SIG-M5 treated with dmso at 0.1 percent for 504 hours (cell line): ENCODE data around the gene SVIL.

Experiments
- DNase-seq: peaks from one replicate; lab custom pipeline; 2025; ENCODE audit not compliant: unreplicated experiment; lab: John Stamatoyannopoulos, UW

Gene SVIL

GRCh38 chr10:29430101-29430500 lies 204.7 kb downstream of the SVIL start:
- no peak for DNase-seq

DNA sequence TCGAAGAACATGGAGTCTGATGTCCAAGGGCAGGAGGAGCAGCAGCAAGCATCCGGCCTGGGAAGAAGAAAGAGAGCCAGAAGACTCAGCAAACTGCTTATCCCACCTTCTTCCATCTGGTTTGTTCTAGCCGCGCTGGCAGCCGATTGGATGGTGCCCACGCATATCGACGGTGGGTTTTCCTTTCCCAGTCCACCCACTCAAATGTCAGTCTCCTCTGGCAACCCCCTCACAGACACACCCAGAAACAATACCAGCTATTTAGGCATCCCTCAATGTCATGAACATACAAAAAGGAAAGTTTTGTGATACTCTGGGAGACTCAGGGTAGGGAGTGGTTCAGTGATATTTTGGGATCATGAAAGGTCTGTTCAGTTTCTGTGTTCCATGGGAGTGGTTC lies 206.3 kb downstream of the SVIL start:
- no peak for DNase-seq

DNA sequence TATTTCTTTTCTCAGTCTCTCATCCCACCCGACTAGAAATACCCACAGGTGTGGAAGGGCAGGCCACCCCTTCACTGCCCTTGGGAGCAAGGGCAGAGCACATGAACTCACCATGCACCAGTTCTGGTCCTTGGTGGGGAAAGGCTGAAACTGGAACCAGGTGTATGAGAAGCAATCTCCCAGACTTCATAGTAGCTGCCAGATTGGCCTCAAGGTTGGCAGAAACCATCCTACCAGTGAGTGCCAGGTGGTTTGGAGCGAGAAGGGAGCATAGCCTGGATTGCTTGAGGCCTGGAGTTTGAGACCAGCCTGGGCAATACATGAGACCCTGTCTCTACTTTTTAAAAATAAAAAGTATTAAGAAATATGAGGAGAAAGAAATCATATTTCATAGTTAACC lies 207.1 kb downstream of the SVIL start:
- DNase-seq = no peak

DNA sequence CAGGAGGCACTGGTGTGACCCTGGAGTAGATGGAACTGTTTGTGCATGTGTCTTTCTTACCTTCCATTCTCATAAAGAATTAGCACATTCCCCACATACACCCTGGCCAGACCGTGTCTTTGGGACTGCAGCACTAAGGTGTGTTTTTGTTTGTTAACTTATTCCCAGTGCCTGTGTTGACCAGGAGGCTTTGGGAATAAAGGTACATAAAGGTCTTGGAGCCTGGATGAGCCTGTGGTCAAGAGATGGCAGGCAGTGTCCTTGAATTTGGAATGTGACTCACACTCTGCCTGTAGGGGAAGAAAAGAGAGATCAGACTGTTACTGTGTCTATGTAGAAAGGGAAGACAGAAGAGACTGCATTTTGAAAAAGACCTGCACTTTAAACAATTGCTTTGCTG lies 208.4 kb downstream of the SVIL start:
- no peak for DNase-seq

DNA sequence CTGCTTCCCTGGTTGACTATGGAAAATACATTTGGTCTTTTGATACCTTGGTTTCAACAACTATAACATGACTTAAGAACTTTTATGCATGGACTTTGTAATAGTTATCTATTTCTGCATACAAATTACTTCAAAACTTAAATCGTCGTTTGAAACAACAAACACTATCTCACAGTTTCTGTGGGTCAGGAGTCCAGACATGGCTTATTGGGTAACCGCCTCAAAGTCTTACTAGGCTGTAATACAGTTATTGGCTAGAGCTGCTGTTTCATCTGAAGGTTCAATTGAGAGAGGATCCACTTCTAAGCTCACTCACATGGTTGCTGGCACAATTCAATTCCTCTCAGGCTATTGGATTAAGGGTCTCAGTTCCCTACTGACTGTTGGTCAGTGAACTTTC lies 210.8 kb downstream of the SVIL start:
- DNase-seq = no peak

- no peak for DNase-seq
Measured at GRCh38 chr10:29420744-29421143, 214.0 kb downstream of the SVIL start.

DNA sequence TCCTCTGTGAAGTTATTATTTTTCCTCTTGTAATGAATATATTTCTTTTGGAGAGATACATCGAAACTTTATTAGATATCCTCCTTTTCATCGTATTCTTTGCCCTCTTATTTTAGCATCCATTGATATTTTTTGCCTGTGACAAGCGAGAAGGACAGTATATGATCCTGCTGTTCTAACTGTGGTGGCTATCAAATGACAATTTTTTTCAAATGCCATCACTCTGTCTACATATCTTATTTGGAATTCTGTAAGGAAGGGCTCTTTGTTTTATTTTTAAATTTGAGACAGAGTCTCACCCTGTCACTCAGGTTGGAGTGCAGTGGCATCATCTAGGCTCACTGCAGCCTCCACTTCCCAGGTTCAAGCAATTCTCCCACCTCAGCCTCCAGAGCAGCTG lies 217.4 kb downstream of the SVIL start:
- DNase-seq = no peak

GRCh38 chr10:29415876-29416275 lies 218.9 kb downstream of the SVIL start:
- no peak for DNase-seq

DNA sequence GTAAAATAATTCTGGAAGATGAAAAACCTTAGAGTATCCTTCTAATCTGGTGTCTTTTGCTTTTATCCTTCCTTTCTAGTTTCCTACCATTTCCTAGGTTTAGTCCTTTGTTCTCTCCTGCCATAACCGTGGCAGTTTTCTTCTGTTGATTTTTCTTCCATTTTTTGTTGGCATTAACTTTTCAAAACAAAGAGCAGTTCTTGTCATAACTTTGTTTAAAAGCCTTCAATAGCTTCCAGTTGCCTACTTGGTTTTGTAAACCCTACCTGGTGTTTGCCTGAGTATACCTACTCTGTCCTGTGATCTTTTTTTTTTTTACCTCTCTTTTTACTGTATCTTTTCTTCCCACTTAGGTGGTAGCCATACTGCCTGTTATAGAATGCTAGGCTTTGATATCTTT lies 220.3 kb downstream of the SVIL start:
- no peak for DNase-seq

DNA sequence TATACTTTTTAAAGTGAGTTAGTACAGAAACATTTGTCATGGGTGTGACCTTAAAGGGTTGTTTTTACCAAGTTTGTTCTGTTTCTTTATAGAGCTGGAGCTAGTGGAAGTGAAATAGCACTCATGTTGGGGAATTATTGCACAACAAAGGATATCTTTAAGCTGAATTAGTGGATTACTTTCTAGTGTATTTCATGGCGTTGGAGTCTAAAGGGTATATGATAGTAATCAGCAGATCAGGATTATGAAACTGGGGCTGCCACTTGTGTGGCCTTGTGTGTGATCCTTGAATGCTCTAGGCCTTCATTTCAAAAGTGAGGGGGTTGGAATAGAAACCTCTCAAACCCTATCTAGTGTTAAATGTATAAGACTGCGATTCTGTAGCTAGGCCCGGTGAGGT lies 222.3 kb downstream of the SVIL start:
- peak; percentile 56 for DNase-seq

DNA sequence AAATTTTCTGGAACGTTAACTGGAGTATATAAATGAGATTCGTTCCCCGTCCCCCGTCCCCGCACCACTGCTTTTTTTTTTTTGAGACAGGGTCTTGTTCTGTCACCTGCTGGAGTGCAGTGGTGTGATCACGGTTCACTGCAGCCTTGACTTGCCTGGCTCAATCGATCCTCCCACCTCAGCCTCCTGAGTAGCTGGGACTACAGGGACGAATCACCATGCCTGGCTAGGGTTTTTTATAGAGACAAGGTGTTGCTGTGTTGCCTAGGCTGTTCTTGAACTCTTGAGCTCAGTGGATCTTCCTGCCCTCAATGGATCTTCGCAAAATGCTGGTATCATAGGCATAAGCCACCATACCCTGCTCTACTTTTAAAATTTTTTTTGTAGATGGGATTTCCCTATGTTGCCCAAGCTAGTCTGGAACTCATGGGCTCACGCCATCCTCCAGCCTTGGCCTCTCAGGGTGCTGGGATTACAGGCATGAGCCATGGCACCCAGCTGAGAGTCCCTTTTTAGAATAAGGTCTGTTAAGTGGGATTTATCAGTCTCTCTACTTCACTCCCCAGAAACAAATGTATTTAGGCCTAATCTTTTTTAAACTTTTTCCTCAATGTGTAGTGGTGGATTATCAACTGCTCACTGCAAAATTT lies 223.0 kb downstream of the SVIL start:
- no peak for DNase-seq

DNA sequence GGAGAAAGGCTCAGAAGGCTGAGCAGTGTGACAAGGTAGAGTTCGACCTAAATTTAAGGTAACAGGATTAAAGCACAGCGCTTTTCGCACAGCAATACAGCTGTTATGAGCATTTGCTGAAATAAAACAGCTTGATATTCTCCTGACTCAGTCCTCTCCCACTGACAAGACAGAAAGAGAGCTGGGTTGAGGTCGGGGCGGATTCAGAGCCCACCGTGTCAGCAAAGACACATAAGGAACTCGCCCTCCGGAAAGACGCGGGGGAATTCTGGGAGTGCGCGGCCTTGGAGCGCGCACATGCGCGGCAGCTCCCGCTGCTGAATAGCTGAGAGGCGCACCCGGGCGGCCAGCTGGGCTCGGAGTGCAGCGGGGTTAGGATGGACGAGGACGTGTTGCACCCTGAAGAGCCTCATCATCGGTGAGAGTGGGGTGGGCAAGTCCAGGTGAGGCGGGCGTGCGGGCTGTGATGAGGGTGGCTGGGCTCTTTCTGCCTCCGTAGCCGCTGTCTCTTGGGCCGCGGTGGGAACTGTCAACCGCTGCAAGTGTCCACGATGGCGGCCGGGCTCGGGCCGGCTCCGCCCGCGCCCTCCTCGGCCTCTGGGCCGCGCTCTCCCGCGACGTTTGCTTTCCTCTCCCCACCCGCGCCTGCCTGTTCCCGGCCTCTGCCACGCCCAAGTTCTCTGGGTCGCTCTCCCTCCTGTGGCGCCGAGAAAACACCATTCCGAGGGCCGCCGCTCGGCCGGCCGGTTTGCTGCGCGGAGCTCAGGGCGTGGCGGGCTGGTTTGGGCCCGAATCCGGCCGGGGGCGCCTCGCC lies 225.3 kb downstream of the SVIL start:
- DNase-seq = peak; percentile 17

- DNase-seq = no peak
Measured at GRCh38 chr10:29408847-29409240, 225.9 kb downstream of the SVIL start.
